OCI-M2 (cell line): Measurements from ENCODE around the gene CPLX3.
"Not testable (repeated sequence)": the region's sequence is repeated elsewhere in the genome, so short reads cannot be mapped to it uniquely, and the experiment has no call there.

ENCODE experiments used
- DNase-seq: peaks from one replicate; lab custom pipeline; 2025; ENCODE audit not compliant: unreplicated experiment; lab: John Stamatoyannopoulos, UW

CPLX3 gene

GRCh38 chr15:74826364-74826819, at the start of gene CPLX3:
CPLX3 (plus strand) TSS chr15:74826627; CDS start chr15:74826704, 77 bp downstream.
- DNase-seq = no peak

- no peak for DNase-seq
These were observed 49.3 kb upstream of the CPLX3 start for GRCh38 chr15:74776821-74777768.

GRCh38 chr15:74777769-74778598, 48.4 kb upstream of the CPLX3 start:
- no peak for DNase-seq

GRCh38 chr15:74778599-74778970, 47.8 kb upstream of the CPLX3 start:
- no peak for DNase-seq

DNA sequence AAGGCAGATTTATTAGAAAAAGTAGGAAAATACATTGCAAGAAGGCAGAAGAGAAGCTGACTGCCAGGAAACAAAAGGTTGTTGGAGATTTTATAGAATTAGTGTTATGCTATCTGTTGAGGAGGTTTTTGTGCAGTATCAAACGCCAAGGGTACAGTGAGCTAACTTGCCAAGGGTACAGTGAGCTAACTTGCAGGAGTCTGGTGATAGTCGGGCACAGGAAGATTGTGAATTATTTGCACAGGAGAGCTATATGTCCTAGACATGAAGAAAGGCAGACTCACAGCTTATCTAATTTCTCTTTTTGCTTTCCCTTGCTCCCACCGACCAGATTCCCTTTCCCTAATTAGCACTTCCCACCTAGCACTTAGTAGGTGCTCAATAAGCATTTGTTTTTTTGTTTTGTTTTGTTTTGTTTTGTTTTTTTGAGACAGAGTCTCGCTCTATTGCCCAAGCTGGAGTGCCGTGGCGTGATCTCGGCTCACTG, 47.2 kb upstream of the CPLX3 start:
- DNase-seq = no peak

GRCh38 chr15:74780523-74781430, 45.6 kb upstream of the CPLX3 start:
- no peak for DNase-seq

GRCh38 chr15:74781431-74782258, 44.8 kb upstream of the CPLX3 start, which contains the start of gene CSK:
CSK (plus strand) TSS chr15:74782080; CDS start chr15:74798298, 16,218 bp downstream.
- no peak for DNase-seq

GRCh38 chr15:74782259-74783071, 44.0 kb upstream of the CPLX3 start:
- DNase-seq = no peak

- DNase-seq = no peak
These were observed 43.2 kb upstream of the CPLX3 start for GRCh38 chr15:74783072-74783807.

- no peak for DNase-seq
These were observed 42.6 kb upstream of the CPLX3 start for GRCh38 chr15:74783808-74784175.

DNA sequence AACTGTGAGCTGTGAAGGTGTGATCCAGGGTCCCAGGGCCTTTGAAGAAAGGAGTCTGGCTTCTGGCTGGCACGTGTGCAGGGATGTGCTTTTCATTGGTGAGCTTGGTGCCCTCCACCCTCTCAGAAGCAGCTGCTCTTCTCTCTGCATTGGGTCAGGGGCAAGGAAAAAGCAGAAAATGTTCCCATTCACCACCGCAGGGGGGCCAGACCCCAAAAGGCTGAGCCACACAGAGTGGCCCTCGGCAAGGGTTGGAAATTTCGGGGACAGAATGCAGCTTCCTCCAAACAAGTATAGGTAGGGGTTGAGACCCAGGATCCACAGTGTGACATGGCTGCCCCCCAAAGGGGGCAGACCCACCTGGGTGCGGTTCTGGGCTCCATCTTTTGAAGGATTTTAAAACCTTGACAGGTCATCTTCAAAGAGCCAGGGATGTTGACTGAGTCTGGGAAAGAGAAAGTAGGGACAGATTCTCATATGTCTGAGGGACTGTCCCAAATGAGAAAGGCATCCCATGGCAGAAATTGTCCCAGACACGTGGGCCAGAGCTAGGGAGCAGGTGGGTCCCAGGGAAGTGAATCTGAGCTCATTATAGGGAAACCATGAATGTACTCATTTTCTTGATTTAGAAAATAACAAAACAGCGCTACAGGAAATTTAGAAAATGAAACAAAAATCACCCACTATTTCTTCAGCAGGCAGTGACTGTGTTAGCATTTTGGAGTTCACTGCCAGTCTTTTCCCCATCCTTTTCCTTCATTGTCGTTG, 41.8 kb upstream of the CPLX3 start:
- no peak for DNase-seq

DNA sequence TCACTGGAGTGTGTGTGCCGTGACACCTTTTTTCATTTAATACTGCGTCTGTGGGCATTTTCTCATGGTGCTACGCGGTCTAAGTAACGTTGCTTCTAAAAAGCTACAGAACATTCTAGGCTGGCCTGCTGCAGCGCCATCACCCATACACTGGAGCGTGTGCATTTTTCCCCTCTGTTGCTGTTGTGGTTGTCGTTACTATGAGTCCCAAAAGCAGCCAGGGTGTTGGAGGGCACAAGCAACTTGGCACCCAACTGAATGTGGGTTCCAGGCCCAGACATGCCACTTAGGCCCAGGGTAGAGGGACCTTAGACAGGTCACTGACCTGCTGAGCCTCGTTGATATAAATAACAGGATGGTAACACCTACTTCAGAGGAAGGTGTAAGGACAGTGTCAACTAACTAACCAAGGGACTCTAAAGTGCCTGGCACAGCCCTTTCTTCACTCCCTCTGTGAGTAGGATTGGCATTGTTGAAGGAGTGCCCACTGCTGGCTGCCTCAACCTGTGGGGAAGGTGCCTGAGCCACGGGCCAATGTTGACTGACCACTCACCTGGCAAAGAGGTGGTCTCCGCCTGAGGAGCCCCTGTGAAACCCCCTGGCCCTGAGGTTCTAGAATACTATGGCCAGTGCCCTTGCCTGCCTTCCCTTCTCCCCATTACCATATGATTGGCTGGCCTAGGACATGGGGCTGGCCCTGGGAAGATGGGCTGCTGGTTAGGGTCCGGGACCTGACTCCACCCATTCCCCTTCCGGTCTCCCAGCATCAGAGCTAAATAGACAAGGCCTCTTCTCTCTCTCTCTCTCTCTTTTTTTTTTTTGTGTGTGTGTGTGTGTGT, 41.0 kb upstream of the CPLX3 start:
- DNase-seq = no peak

DNA sequence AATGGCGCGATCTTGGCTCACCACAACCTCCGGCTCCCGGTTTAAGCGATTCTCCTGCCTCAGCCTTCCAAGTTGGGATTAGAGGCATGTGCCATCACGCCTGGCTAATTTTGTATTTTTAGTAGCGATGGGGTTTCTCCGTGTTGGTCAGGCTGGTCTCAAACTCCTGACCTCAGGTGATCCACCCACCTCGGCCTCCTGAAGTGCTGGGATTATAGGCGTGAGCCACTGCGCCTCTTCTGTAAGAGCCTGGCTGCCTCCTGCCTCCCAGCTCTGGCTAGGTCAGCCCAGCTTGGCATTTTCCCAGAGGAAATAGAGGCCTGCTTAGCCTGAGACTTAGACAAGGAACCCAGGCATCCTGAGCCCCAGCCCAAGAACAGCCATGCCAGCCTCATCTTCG, 40.3 kb upstream of the CPLX3 start:
- DNase-seq = not testable (repeated sequence)

GRCh38 chr15:74786551-74787165, 39.8 kb upstream of the CPLX3 start:
- DNase-seq = no peak

- DNase-seq = no peak
These were observed 39.0 kb upstream of the CPLX3 start for GRCh38 chr15:74787251-74788041.
